Right lobe of liver (tissue), 6 donors: ENCODE results near the gene SLFN13. TPM values are rescaled to one million over a fixed set of nuclear protein-coding genes. Genes with fewer than 3 reads are reported as not detected.
"Not testable (repeated sequence)": the region's sequence is repeated elsewhere in the genome, so short reads cannot be mapped to it uniquely, and the experiment has no call there.

Experiments used
- ATAC-seq, 4 donors: fragments of 200-7000 bp; cut with Tn5 transposase; one replicate each; pipeline ENCODE4 v1.9.1; 2020; ENCODE audit warnings: mild to moderate bottlenecking in 4 of 4, moderate library complexity in 4 of 4
- DNase-seq, 3 donors: peaks; one replicate each; pipeline ENCODE4 v3.0.0-alpha.2; 2020
- H3K27ac ChIP-seq, 3 donors: fragments of 200-600 bp; one replicate each; pipeline ENCODE4 v1.8.0; 2022
- H3K27me3 ChIP-seq, 2 donors: fragments of 200-600 bp; one replicate each; pipeline ENCODE4 v1.8.0; 2022
- H3K36me3 ChIP-seq, 4 donors: fragments of 200-600 bp; sonication (generic) in 1 of 4; one replicate each; pipeline versions ENCODE4 v1.5.1 to v1.8.0; 2017 to 2022; ENCODE audit warnings: control low read depth in 1 of 4
- H3K4me1 ChIP-seq, 4 donors: fragments of 200-600 bp; sonication (generic) in 1 of 4; one replicate each; pipeline versions ENCODE4 v1.5.1 to v1.8.0; 2017 to 2022; ENCODE audit warnings: control low read depth in 1 of 4
- H3K4me3 ChIP-seq, 3 donors: fragments of 200-600 bp; one replicate each; pipeline ENCODE4 v1.8.0; 2022
- H3K9me3 ChIP-seq, 4 donors: fragments of 200-600 bp; sonication (generic) in 1 of 4; one replicate each; pipeline versions ENCODE4 v1.5.1 to v1.8.0; 2017 to 2022; ENCODE audit warnings: control low read depth in 1 of 4
- CTCF ChIP-seq, 4 donors: fragments of 200-600 bp in 3 of 4; fragments of 450-650 bp in 1 of 4; IDR thresholded peaks; one replicate each; pipeline versions ENCODE4 v1.5.1 to v1.8.0; 2016 to 2022; ENCODE audit warnings: antibody characterized with exemption in 4 of 4, mild to moderate bottlenecking in 2 of 4
- POLR2A ChIP-seq: fragments of 450-650 bp; IDR thresholded peaks from one replicate; pipeline ENCODE4 v1.6.1; 2017; ENCODE audit warnings: antibody characterized with exemption, mild to moderate bottlenecking
- WGBS: methylation state at CpG from one replicate; pipeline ENCODE4 v1.1.6; 2018; ENCODE audit warnings: low coverage, low lambda C conversion rate; ENCODE audit not compliant: insufficient coverage; ENCODE audit errors: missing lambda C conversion rate; 5-methylcytosine and 5-hydroxymethylcytosine counted together
- intact Hi-C, 2 donors: fragments of 100-400 bp; cut with DNase I; formaldehyde crosslinking; loops; one replicate each; pipeline versions ENCODE4 v1.11.2 to v1.14.1; 2022
- total RNA-seq, 6 experiments: library from RNA; depleted of rRNA in 2 of 6; stranded (reverse); fragments of >200 nt in 2 of 6; fragmentation: NEBNext Ultra II Directional in 3 of 6; extraction: Animal tissue kit (Norgen Biotek cat#: 25700) in 3 of 6; gene quantifications; one replicate each; pipeline versions ENCODE4 v1.1.0 to v1.2.4, GENCODE V29; 2016 to 2023
- donor health status: DM: no; HTN: yes; CAD: no.
- donor health status: DM: no; HTN: no; CAD: no.
- donor health status: DM: no; HTN: no; CAD: no.
- donor health status: DM: no; HTN: yes; CAD: no.
- donor health status: DM: no; HTN: yes; CAD: no.

Gene SLFN13
- total RNA-seq, 6 experiments from 2014 or later: 0.68 to 4.1 (median 1.8) TPM

- peak in 1 of 4 donors; percentile 25 for ATAC-seq
- intact Hi-C loops: no loop called here
- no peaks in the 10 kb centered on the region for H3K27me3 ChIP-seq
- H3K4me3 ChIP-seq: no peak overlapping the region
- no peak overlapping the region for H3K27ac ChIP-seq
- no peaks in the 10 kb centered on the region for H3K36me3 ChIP-seq
- WGBS: 56% methylated on average over 4 of the region's 4 CpGs
- no peak for DNase-seq
- H3K9me3 ChIP-seq: no peaks in the 10 kb centered on the region
- H3K4me1 ChIP-seq: no peaks in the 10 kb centered on the region
- TF ChIP-seq POLR2A: no peak
- no peak for TF ChIP-seq CTCF (IDR thresholded peaks at IDR 0.05)
These were observed 19.3 kb upstream of the SLFN13 start for GRCh38 chr17:35467824-35468223.

- Histone ChIP-seq H3K27ac (no peak overlapping the region), H3K4me3 (peak overlapping the region in 2 of 3 donors; percentile 0 to 13), H3K9me3 (no peaks in the 10 kb centered on the region), H3K4me1 (no peaks in the 10 kb centered on the region), H3K36me3 (no peaks in the 10 kb centered on the region), H3K27me3 (peaks cover 6 to 7% of the 10 kb centered on the region in 2 donors)
- peak; percentile 53 to 80 (median 72) for ATAC-seq
- peak; percentile 48 to 64 (median 50) for DNase-seq
- WGBS: 14% methylated on average over 21 of the region's 44 CpGs
- TF ChIP-seq POLR2A: no peak
- intact Hi-C loops: no loop called here
These were observed 11.8 kb upstream of the SLFN13 start for GRCh38 chr17:35460354-35460851.

- H3K9me3 ChIP-seq, H3K4me3 ChIP-seq, H3K4me1 ChIP-seq, intact Hi-C loops, H3K27ac ChIP-seq, H3K36me3 ChIP-seq, ATAC-seq, DNase-seq: not testable (repeated sequence)
- H3K27me3 ChIP-seq: peaks cover 6 to 12% of the 10 kb centered on the region in 2 donors
- 53% methylated on average over 4 of the region's 5 CpGs for WGBS
These were observed 5.5 kb upstream of the SLFN13 start for GRCh38 chr17:35454035-35454434.

- TF ChIP-seq POLR2A (no peak), CTCF (IDR thresholded peaks at IDR 0.05) (no peak)
- Histone ChIP-seq H3K4me1 (peaks cover 0 to 4% (median 0%) of the 10 kb centered on the region in 4 donors), H3K27me3 (peaks cover 6 to 12% of the 10 kb centered on the region in 2 donors), H3K9me3 (no peaks in the 10 kb centered on the region), H3K36me3 (no peaks in the 10 kb centered on the region), H3K4me3 (no peak overlapping the region), H3K27ac (no peak overlapping the region)
- WGBS: 32% methylated on average over 1 of the region's 1 CpG
- DNase-seq: no peak
- no peak for ATAC-seq
- intact Hi-C loops: no loop called here
These were observed 4.6 kb upstream of the SLFN13 start for GRCh38 chr17:35453171-35453570.

- intact Hi-C loops: no loop called here
- WGBS: 7% methylated on average over 26 of the region's 36 CpGs
- peaks cover 6 to 12% of the 10 kb centered on the region in 2 donors for H3K27me3 ChIP-seq
- ATAC-seq (peak; percentile 21 to 55 (median 26)), DNase-seq (peak in 2 of 3 donors; percentile 31 to 62)
- H3K4me3 ChIP-seq: peak overlapping the region in 1 of 3 donors; percentile 22
- no peak for TF ChIP-seq POLR2A
- no peak for TF ChIP-seq CTCF (IDR thresholded peaks at IDR 0.05)
- no peaks in the 10 kb centered on the region for H3K9me3 ChIP-seq
- peaks cover 0 to 5% (median 0%) of the 10 kb centered on the region in 4 donors for H3K4me1 ChIP-seq
- H3K27ac ChIP-seq: no peak overlapping the region
- no peaks in the 10 kb centered on the region for H3K36me3 ChIP-seq
These were observed 885 bp upstream of the SLFN13 start for GRCh38 chr17:35449371-35449931.
